GM19240 (cell line): Measurements from ENCODE around the gene BARHL1.

Experiments
- DNase-seq: peaks from one replicate; pipeline ENCODE4 v3.0.0; 2011; ENCODE audit warnings: low spot score; ENCODE audit not compliant: insufficient read length

The BARHL1 gene

DNA sequence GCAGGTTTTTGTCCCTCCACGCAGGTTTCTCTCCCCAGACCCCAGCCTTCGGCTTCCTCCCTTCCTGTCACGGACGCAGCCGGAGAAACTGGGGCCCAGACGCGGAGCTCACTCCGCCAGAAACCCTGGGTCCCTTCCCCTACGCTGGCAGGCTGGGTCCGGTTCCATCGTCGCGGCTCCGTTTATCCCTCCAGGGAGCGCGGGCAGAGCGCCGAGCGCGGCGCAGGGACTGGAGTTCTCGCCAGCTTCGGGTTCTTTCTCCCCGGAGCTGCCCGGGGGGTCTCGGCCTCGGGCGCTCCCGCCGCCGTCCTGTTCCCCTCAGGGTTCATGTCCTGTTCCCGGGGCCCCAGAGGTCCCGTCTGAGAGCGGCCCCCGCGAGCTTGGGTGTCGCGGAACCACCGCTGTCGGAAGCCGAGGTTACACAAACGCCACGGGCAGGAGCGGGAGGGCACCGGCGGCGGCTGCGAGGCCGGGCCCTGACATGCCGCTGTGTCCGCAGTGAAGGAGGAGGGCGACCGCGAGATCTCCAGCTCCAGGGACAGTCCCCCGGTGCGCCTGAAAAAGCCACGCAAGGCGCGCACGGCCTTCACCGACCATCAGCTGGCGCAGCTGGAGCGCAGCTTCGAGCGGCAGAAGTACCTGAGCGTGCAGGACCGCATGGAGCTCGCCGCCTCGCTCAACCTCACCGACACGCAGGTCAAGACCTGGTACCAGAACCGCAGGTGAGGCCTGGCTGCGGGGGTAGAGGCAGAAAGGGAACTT, 4.6 kb downstream of the BARHL1 start:
- DNase-seq = no peak

DNA sequence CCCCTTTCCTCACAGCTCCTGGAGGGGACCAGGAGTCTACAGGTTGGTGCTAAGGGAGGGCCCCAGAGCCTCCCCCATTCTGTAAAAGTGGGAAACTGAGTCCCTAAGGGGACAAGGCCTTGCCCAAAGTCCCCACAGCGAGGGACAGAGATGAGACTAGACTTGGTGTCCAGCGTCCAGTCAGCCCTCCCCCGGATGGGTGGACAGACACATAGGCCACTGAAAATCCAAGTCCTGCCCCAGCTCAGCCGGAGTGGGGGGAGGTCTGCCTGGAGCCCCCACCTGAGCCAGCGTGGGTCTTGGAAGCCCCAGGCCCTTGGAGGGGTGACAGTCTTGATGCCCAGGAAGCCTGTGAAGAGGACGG, 5.2 kb downstream of the BARHL1 start:
- no peak for DNase-seq

DNA sequence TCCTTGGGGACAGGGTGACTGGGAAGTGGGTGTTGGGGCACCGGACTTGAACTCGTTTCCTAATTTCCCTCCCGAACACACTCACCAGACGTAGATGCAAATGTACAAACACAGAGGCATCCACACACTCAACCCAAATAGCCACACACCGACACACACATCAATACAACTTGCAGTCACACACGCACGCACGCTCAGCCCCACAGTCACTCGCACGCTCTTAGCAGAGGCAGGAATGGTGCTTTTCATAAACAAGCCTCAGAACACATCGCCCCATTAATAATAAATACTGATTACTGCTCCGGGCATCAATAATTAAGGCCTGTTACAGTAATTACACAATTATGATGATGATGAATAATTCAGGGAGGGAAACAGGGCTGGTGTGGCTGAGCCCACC, 5.7 kb downstream of the BARHL1 start:
- no peak for DNase-seq

DNA sequence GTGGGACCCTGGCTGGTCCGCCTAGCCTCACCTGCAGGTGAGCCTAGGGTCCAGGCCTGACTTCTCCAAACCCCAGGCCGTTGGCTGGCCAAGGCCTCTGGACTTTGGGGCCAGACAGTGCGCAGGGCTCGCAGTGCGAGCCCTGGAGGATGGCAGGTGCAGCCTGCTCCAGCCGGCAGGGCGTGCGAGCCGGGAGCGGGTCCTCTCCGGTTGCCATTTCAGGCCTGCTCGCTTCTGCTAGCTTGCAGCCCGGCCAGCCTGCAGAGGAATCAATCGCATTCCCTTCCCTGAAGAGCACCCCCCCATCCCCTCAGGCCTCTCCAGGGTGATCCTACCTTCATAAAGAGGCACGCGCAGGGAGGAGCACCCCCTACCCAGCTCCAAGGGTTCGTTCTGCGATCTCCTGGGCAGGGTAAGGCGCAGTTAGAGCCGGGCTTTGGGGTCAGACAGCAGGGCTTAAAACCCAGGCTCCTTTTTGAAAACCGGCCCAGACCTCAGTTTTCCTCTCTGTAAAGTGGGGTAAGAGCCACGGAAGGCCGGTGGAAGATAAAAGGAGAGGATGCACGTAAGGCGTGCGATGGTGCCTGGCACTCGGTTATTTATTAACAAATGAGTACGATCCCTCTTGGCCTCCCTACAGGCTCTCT, 6.2 kb downstream of the BARHL1 start:
- no peak for DNase-seq

DNA sequence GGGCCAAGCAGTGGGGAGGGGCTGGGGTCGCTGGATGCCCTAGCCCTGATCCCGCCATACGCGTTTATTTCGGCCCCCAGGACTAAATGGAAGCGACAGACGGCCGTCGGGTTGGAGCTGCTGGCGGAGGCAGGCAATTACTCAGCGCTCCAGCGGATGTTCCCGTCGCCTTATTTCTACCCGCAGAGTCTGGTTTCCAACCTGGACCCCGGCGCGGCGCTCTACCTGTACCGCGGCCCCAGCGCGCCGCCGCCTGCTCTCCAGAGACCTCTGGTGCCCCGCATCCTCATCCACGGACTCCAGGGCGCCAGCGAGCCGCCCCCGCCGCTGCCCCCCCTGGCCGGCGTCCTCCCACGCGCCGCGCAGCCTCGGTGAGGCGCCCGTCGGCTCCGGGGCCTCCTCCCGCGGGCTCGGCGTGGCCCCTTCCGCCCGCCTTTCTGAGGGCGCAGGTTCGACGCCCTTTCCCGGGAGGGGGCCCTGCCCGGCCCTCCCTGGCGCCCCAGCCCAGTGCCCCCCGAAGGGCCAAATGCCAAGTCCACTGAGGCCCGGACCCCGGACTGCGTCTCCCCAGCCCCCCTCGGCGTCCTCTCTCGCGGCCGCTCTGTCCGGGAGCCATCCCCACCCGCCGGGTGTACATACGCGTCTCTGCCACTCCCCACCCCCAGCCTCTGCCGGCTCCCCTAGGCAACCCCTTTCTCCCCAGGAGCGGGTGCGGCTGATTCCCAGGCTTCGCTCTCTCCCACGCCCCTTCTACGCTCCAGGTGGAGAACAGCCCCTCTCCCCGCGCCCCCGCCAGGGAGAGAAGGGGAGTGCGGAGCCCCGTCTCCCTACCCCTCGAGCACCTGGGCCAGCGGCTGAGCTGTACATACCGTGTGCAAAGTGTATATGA, 7.0 kb downstream of the BARHL1 start:
- no peak for DNase-seq

GRCh38 chr9:132590037-132590317, 7.6 kb downstream of the BARHL1 start:
- DNase-seq = no peak

- no peak for DNase-seq
Observed at GRCh38 chr9:132590318-132591182, 8.1 kb downstream of the BARHL1 start.

GRCh38 chr9:132591244-132591643, 8.8 kb downstream of the BARHL1 start:
- DNase-seq = no peak

DNA sequence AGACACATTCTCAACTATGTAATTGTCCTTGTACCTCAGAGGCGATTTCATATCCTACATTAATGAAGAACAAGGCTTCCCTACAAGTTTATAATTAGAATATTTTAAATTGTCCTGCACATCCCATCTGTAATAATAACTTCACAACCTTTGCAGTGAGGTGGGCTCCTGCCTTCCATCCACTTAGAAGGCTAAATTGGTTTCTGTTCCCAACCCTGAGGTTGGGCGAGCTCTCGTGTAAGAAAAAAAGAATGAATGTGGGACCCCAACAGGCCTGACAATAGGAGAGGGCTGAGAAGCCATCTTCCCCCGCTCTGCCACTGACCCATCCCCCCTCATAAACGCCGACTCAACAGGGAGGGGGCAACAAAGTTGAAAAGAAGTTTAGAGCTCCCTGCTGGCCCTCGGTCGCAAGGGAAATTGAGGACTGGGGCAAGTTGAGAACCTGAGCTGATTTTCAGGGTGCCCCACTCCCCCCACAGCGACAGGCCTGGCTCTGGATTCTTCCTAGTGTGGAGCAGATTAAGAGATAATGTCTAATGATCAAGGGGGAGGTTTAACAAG, 9.4 kb downstream of the BARHL1 start:
- DNase-seq = no peak

DNA sequence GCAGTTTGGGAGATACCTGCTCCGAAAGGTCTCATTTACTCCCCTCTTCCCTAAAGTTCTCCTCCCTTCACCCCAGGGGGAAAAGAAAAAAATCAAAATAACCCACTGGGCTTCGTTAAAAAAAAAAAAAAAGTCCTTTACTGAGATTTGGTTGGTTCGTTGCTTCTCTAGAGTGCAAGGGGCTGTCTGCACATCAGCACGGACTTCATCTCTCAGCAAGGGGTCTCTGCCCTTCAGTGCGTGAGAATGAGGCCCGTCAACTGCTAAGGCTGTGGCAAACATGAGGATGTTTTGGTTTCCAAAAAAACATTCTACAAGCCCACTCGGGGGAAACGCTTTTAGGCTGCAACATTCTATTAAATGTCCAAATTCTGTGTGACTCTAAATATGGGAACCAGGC, 10.0 kb downstream of the BARHL1 start:
- DNase-seq = no peak

- no peak for DNase-seq
Observed at GRCh38 chr9:132594412-132594811, 12.0 kb downstream of the BARHL1 start.

DNA sequence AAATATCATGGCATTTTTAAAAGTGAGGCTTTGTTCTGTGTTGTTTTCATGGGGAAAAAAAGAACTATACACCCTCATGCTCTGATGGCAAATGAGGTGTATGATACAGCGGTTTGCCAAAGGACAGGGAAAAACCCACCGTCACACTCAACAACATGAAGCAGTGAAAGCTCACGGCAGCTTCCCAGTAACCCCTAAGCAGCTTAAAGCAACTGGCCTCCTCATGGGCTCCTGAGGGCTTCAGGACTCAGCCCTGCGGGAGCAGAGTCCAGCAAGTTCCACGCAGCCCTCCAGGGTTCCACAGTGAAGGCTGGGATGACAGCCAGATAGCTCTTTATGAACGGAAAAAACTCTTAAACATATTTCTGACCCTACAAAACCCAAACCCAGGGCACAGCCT, 12.9 kb downstream of the BARHL1 start:
- DNase-seq = no peak

GRCh38 chr9:132596200-132596599, 13.8 kb downstream of the BARHL1 start:
- no peak for DNase-seq

DNA sequence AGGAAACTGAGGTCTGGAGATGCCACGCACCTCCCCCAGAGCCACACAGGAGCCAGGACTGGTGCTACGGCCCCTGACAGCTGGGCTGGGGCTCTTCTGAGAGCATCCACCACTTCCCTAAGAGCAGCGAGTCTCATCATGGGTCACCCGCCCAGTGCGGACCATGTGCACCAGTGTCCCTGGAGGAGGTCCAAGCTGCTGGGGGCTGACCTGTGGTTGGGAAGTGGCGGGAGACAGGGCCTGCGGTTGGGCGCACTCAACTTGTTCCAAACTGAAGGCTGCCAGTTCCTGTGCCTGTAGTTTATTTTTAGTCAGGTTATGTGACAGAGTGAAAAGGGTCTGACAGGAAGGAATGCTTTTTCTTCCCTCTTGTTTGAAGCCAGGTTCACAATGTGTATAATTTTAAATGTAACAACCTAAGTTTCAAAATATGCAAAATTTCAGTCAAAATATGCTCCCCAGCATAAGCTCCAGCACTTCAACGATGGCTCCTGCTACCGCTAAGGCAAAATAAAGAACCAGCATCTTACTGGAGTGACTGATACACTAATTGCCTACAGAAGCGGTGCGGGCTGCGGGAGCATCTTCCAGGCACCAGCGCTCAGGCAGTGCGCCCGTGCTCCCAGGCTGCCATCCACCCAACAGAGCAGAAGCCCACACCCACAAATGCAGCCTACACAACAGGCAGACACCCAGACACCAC, 14.8 kb downstream of the BARHL1 start:
- DNase-seq = no peak

GRCh38 chr9:132600326-132600984, 18.0 kb downstream of the BARHL1 start:
- no peak for DNase-seq

- no peak for DNase-seq
Observed at GRCh38 chr9:132602207-132602606, 19.8 kb downstream of the BARHL1 start.

GRCh38 chr9:132605387-132605786, 23.0 kb downstream of the BARHL1 start:
- DNase-seq = no peak

DNA sequence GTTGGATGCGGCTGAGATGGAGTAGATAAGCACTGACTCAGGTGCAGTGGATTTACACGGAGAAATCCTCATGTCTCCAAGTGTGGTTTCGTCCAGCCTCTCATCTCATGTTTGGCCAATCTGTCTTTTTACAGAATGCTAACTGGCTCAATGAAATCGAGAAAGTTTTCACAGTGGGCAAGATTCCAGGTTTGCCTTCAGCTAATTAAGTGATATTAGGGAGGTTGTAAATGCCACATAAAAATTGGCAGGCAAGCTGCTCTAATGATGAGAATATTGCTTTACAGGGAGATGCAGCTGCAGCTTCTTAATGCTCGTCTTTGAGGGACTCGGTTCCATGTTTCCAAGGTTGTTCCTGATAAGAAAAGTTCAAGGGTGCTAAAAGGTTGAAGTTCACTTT, 23.7 kb downstream of the BARHL1 start:
- DNase-seq = no peak

GRCh38 chr9:132609184-132609583, 26.8 kb downstream of the BARHL1 start:
- DNase-seq = no peak

DNA sequence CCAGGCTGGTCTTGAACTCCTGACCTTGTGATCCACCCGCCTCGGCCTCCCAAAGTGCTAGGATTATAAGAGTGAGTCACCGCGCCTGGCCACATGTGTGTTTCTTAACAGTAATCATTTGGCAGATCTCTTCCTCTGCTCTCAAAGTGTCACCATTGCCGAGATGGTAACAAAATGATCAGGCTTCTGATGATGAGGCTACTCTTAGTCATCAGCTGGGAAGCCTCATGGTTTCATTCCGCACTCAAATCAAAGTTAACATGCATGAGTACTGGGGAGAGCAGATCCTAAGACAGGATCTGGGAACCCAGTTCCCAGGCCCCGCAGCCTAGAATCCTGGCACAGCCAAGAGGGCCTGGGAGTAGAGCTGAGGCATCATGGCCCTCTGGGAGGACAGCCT, 27.4 kb downstream of the BARHL1 start:
- DNase-seq = no peak
